GM12878 (cell line): ENCODE data around the gene ADCK1.

ENCODE experiments used
- BRCA1 ChIP-seq: IDR thresholded peaks from 2 replicates; pipeline ENCODE4 v1.6.1; 2011; ENCODE audit warnings: low read depth, low read length, improper control_type of control experiment
- CTCF ChIP-seq, 3 experiments: IDR thresholded peaks in 2 of 3; conservative IDR thresholded peaks in 1 of 3; 2 replicates each; pipeline ENCODE4 v1.5.1; 2011; ENCODE audit warnings: low read depth in 3 of 3, low read length in 3 of 3, mild to moderate bottlenecking in 3 of 3, control low read depth in 2 of 3, moderate library complexity in 2 of 3, inconsistent platforms in 1 of 3, mixed read lengths in 1 of 3; ENCODE audit not compliant: control insufficient read depth in 2 of 3, insufficient read depth in 1 of 3; ENCODE audit errors: extremely low read depth in 1 of 3
- FOXM1 ChIP-seq: IDR thresholded peaks from 2 replicates; pipeline ENCODE4 v1.6.1; 2012; ENCODE audit warnings: low read depth, mild to moderate bottlenecking, inconsistent platforms, low read length, moderate library complexity
- MLLT1 ChIP-seq: fragments of 450-650 bp; IDR thresholded peaks from 2 replicates; pipeline ENCODE4 v1.6.1; 2016; ENCODE audit warnings: mild to moderate bottlenecking

DNA sequence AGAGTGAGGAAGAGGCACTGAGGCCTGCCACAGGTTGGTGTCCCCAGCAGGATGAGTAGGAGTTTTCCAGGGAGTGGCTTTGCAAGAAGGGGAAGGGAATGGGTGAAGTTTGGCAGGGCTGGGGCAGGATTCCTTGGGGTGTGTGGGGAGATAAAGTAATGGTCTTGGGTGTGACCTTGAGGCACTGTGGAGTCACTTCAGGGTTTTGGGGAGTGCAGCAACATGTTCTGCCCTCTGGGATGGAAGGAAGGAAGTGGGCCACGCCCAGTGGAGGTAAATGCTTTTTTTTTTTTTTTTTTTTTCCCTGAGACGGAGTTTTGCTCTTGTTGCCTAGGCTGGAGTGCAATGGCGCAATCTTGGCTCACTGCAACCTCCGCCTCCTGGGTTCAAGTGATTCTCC, 108.9 kb downstream of the ADCK1 start:
- TF ChIP-seq FOXM1 = no peak
- no peak for TF ChIP-seq MLLT1
- TF ChIP-seq CTCF (IDR thresholded peaks at IDR 0.05 in 2 of 3, conservative IDR thresholded peaks at IDR 0.05 in 1 of 3; ENCODE audit: control insufficient read depth in 2 of 3, extremely low read depth in 1 of 3, insufficient read depth in 1 of 3, low read depth in 3 of 3, low read length in 3 of 3) = no peak
- TF ChIP-seq BRCA1 = no peak
